ENCODE results near the gene CTNNA3.

Gene CTNNA3

GRCh38 chr10:66695046-66695445, 1000.9 kb downstream of the CTNNA3 start:
- Histone ChIP-seq H3K4me1 (ENCODE audit: control insufficient read depth, insufficient read depth, low read length, poor library complexity, severe bottlenecking) (no peaks in the 10 kb centered on the region), H3K36me3 (ENCODE audit: control insufficient read depth, insufficient read depth, low read length) (no peaks in the 10 kb centered on the region), H3K9me3 (ENCODE audit: control insufficient read depth, low read length) (no peaks in the 10 kb centered on the region), H3K27me3 (replicated peaks; ENCODE audit: control insufficient read depth, insufficient read depth, low read length, poor library complexity, severe bottlenecking) (no peaks in the 10 kb centered on the region), H3K4me3 (ENCODE audit: insufficient read depth, low read depth, low read length, poor library complexity, severe bottlenecking) (no peak overlapping the region), H3K27ac (ENCODE audit: insufficient read depth, low read length, poor library complexity, severe bottlenecking) (no peak overlapping the region)
- no peak for DNase-seq

GRCh38 chr10:66684581-66684980, 1011.4 kb downstream of the CTNNA3 start:
- H3K4me1 ChIP-seq (ENCODE audit: control insufficient read depth, insufficient read depth, low read length, poor library complexity, severe bottlenecking), result no peaks in the 10 kb centered on the region
- H3K4me3 ChIP-seq (ENCODE audit: insufficient read depth, low read depth, low read length, poor library complexity, severe bottlenecking), result no peak overlapping the region
- H3K27ac ChIP-seq (ENCODE audit: insufficient read depth, low read length, poor library complexity, severe bottlenecking), result no peak overlapping the region
- H3K9me3 ChIP-seq (ENCODE audit: control insufficient read depth, low read length), result no peaks in the 10 kb centered on the region
- H3K27me3 ChIP-seq (replicated peaks; ENCODE audit: control insufficient read depth, insufficient read depth, low read length, poor library complexity, severe bottlenecking), result no peaks in the 10 kb centered on the region
- no peaks in the 10 kb centered on the region for H3K36me3 ChIP-seq (ENCODE audit: control insufficient read depth, insufficient read depth, low read length)
- DNase-seq, result no peak

- no peaks in the 10 kb centered on the region for H3K9me3 ChIP-seq (ENCODE audit: control insufficient read depth, low read length)
- no peaks in the 10 kb centered on the region for H3K27me3 ChIP-seq (replicated peaks; ENCODE audit: control insufficient read depth, insufficient read depth, low read length, poor library complexity, severe bottlenecking)
- no peaks in the 10 kb centered on the region for H3K36me3 ChIP-seq (ENCODE audit: control insufficient read depth, insufficient read depth, low read length)
- DNase-seq, result no peak
- H3K27ac ChIP-seq (ENCODE audit: insufficient read depth, low read length, poor library complexity, severe bottlenecking), result no peak overlapping the region
- no peaks in the 10 kb centered on the region for H3K4me1 ChIP-seq (ENCODE audit: control insufficient read depth, insufficient read depth, low read length, poor library complexity, severe bottlenecking)
- no peak overlapping the region for H3K4me3 ChIP-seq (ENCODE audit: insufficient read depth, low read depth, low read length, poor library complexity, severe bottlenecking)
Measured at GRCh38 chr10:66680886-66681285, 1015.1 kb downstream of the CTNNA3 start.

- Histone ChIP-seq H3K36me3 (ENCODE audit: control insufficient read depth, insufficient read depth, low read length) (no peaks in the 10 kb centered on the region), H3K4me1 (ENCODE audit: control insufficient read depth, insufficient read depth, low read length, poor library complexity, severe bottlenecking) (no peaks in the 10 kb centered on the region), H3K4me3 (ENCODE audit: insufficient read depth, low read depth, low read length, poor library complexity, severe bottlenecking) (no peak overlapping the region), H3K27me3 (replicated peaks; ENCODE audit: control insufficient read depth, insufficient read depth, low read length, poor library complexity, severe bottlenecking) (no peaks in the 10 kb centered on the region), H3K27ac (ENCODE audit: insufficient read depth, low read length, poor library complexity, severe bottlenecking) (no peak overlapping the region), H3K9me3 (ENCODE audit: control insufficient read depth, low read length) (no peaks in the 10 kb centered on the region)
- no peak for DNase-seq
Measured at GRCh38 chr10:66678521-66678920, 1017.5 kb downstream of the CTNNA3 start.

- H3K4me1 ChIP-seq (ENCODE audit: control insufficient read depth, insufficient read depth, low read length, poor library complexity, severe bottlenecking), result no peaks in the 10 kb centered on the region
- H3K27ac ChIP-seq (ENCODE audit: insufficient read depth, low read length, poor library complexity, severe bottlenecking), result no peak overlapping the region
- no peak overlapping the region for H3K4me3 ChIP-seq (ENCODE audit: insufficient read depth, low read depth, low read length, poor library complexity, severe bottlenecking)
- DNase-seq, result no peak
- no peaks in the 10 kb centered on the region for H3K27me3 ChIP-seq (replicated peaks; ENCODE audit: control insufficient read depth, insufficient read depth, low read length, poor library complexity, severe bottlenecking)
- no peaks in the 10 kb centered on the region for H3K36me3 ChIP-seq (ENCODE audit: control insufficient read depth, insufficient read depth, low read length)
- H3K9me3 ChIP-seq (ENCODE audit: control insufficient read depth, low read length), result no peaks in the 10 kb centered on the region
Measured at GRCh38 chr10:66673071-66673470, 1022.9 kb downstream of the CTNNA3 start.

GRCh38 chr10:66671562-66671961, 1024.4 kb downstream of the CTNNA3 start:
- no peak for DNase-seq
- Histone ChIP-seq H3K27me3 (replicated peaks; ENCODE audit: control insufficient read depth, insufficient read depth, low read length, poor library complexity, severe bottlenecking) (no peaks in the 10 kb centered on the region), H3K27ac (ENCODE audit: insufficient read depth, low read length, poor library complexity, severe bottlenecking) (no peak overlapping the region), H3K4me1 (ENCODE audit: control insufficient read depth, insufficient read depth, low read length, poor library complexity, severe bottlenecking) (no peaks in the 10 kb centered on the region), H3K4me3 (ENCODE audit: insufficient read depth, low read depth, low read length, poor library complexity, severe bottlenecking) (no peak overlapping the region), H3K36me3 (ENCODE audit: control insufficient read depth, insufficient read depth, low read length) (no peaks in the 10 kb centered on the region), H3K9me3 (ENCODE audit: control insufficient read depth, low read length) (no peaks in the 10 kb centered on the region)

GRCh38 chr10:66671064-66671463, 1024.9 kb downstream of the CTNNA3 start:
- Histone ChIP-seq H3K36me3 (ENCODE audit: control insufficient read depth, insufficient read depth, low read length) (no peaks in the 10 kb centered on the region), H3K9me3 (ENCODE audit: control insufficient read depth, low read length) (no peaks in the 10 kb centered on the region), H3K4me3 (ENCODE audit: insufficient read depth, low read depth, low read length, poor library complexity, severe bottlenecking) (no peak overlapping the region), H3K4me1 (ENCODE audit: control insufficient read depth, insufficient read depth, low read length, poor library complexity, severe bottlenecking) (no peaks in the 10 kb centered on the region), H3K27me3 (replicated peaks; ENCODE audit: control insufficient read depth, insufficient read depth, low read length, poor library complexity, severe bottlenecking) (no peaks in the 10 kb centered on the region), H3K27ac (ENCODE audit: insufficient read depth, low read length, poor library complexity, severe bottlenecking) (no peak overlapping the region)
- DNase-seq, result no peak

GRCh38 chr10:66656499-66656898, 1039.5 kb downstream of the CTNNA3 start:
- Histone ChIP-seq H3K27ac (ENCODE audit: insufficient read depth, low read length, poor library complexity, severe bottlenecking) (no peak overlapping the region), H3K9me3 (ENCODE audit: control insufficient read depth, low read length) (no peaks in the 10 kb centered on the region), H3K36me3 (ENCODE audit: control insufficient read depth, insufficient read depth, low read length) (no peaks in the 10 kb centered on the region), H3K4me1 (ENCODE audit: control insufficient read depth, insufficient read depth, low read length, poor library complexity, severe bottlenecking) (no peaks in the 10 kb centered on the region), H3K27me3 (replicated peaks; ENCODE audit: control insufficient read depth, insufficient read depth, low read length, poor library complexity, severe bottlenecking) (no peaks in the 10 kb centered on the region), H3K4me3 (ENCODE audit: insufficient read depth, low read depth, low read length, poor library complexity, severe bottlenecking) (no peak overlapping the region)
- DNase-seq, result no peak

- no peak for DNase-seq
- H3K4me3 ChIP-seq (ENCODE audit: insufficient read depth, low read depth, low read length, poor library complexity, severe bottlenecking), result no peak overlapping the region
- no peak overlapping the region for H3K27ac ChIP-seq (ENCODE audit: insufficient read depth, low read length, poor library complexity, severe bottlenecking)
- H3K36me3 ChIP-seq (ENCODE audit: control insufficient read depth, insufficient read depth, low read length), result no peaks in the 10 kb centered on the region
- H3K9me3 ChIP-seq (ENCODE audit: control insufficient read depth, low read length), result no peaks in the 10 kb centered on the region
- H3K4me1 ChIP-seq (ENCODE audit: control insufficient read depth, insufficient read depth, low read length, poor library complexity, severe bottlenecking), result no peaks in the 10 kb centered on the region
- H3K27me3 ChIP-seq (replicated peaks; ENCODE audit: control insufficient read depth, insufficient read depth, low read length, poor library complexity, severe bottlenecking), result no peaks in the 10 kb centered on the region
Measured at GRCh38 chr10:66654861-66655260, 1041.1 kb downstream of the CTNNA3 start.

- Histone ChIP-seq H3K27me3 (replicated peaks; ENCODE audit: control insufficient read depth, insufficient read depth, low read length, poor library complexity, severe bottlenecking) (no peaks in the 10 kb centered on the region), H3K27ac (ENCODE audit: insufficient read depth, low read length, poor library complexity, severe bottlenecking) (no peak overlapping the region), H3K4me3 (ENCODE audit: insufficient read depth, low read depth, low read length, poor library complexity, severe bottlenecking) (no peak overlapping the region), H3K9me3 (ENCODE audit: control insufficient read depth, low read length) (no peaks in the 10 kb centered on the region), H3K4me1 (ENCODE audit: control insufficient read depth, insufficient read depth, low read length, poor library complexity, severe bottlenecking) (no peaks in the 10 kb centered on the region), H3K36me3 (ENCODE audit: control insufficient read depth, insufficient read depth, low read length) (no peaks in the 10 kb centered on the region)
- DNase-seq, result no peak
Measured at GRCh38 chr10:66651308-66652082, 1044.5 kb downstream of the CTNNA3 start.
